Measurements from ENCODE around the gene SLCO4C1. TPM values are rescaled to one million over a fixed set of nuclear protein-coding genes. Genes with fewer than 3 reads are reported as not detected.

SLCO4C1 gene
- total RNA-seq, 1 donor from 2014 or later, result 0.33 TPM

DNA sequence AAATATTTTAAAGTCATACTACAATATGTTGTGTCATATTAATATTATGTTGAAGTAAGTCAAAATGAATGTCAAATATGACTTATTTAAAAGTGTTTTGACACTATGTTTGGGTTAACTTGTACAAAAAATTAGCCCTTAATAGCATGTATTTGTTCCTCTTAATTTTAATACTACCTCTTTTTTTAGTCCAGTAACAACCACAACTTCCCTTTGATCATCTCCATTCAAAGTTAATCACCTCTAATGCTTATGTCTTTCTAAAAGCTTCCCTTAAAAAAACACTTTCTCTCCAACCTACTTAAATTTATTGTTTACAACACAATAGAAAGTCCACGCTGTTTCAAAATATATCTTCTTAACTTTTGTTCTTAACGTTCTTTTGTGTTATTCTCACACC, 9.6 kb downstream of the SLCO4C1 start:
- Mint-ChIP-seq H3K4me1 (peaks cover 51% of the 10 kb centered on the region), H3K27ac (no peak overlapping the region), H3K4me3 (peak overlapping the region; percentile 54), H3K9me3 (no peaks in the 10 kb centered on the region), H3K27me3 (no peaks in the 10 kb centered on the region), H3K36me3 (ENCODE audit: low read depth) (no peaks in the 10 kb centered on the region)
- ChIA-PET CTCF (interaction anchor here (1.1 kb wide), 1 partner anchor 10 kb away, joined by 3 read pairs; no protein-coding TSS in a partner anchor), POLR2A (no interaction called here)
- DNase-seq (no peak), ATAC-seq (ENCODE audit: low read depth) (no peak)
- TF ChIP-seq, protein P1, sequence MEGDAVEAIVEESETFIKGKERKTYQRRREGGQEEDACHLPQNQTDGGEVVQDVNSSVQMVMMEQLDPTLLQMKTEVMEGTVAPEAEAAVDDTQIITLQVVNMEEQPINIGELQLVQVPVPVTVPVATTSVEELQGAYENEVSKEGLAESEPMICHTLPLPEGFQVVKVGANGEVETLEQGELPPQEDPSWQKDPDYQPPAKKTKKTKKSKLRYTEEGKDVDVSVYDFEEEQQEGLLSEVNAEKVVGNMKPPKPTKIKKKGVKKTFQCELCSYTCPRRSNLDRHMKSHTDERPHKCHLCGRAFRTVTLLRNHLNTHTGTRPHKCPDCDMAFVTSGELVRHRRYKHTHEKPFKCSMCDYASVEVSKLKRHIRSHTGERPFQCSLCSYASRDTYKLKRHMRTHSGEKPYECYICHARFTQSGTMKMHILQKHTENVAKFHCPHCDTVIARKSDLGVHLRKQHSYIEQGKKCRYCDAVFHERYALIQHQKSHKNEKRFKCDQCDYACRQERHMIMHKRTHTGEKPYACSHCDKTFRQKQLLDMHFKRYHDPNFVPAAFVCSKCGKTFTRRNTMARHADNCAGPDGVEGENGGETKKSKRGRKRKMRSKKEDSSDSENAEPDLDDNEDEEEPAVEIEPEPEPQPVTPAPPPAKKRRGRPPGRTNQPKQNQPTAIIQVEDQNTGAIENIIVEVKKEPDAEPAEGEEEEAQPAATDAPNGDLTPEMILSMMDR (IDR thresholded peaks at IDR 0.05), result no peak
- intact Hi-C loops (cut with micrococcal nuclease), result no loop called here

DNA sequence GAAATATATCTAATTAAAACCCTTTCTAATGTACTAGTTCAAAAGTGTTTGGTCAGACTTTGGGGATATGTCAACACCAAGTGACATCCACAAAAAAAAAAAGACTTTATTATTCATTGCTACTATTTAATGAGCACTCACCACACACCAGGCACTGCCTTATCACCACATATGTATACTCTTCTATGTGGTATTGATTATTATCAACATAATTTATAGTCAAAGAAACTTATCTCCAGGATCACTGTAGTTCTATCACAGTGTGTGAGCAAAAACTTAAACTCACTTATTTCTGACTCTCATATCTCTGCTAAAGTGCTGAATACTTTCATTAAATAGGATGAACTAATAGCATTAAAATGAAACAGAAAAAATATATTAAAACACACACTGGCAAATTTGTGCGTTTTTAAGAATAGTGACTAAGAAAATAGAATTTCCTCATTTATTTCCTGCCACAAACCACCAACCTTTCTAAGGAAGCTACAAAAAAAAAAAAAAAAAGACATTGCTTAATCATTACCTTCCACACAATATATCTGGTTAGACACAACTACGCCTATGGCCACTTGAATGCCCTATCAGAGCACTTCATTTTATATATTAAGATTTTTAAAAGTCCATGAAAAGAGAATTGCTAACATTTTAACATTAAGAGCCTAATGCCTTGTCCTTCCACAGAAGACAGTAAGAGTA, 12.8 kb downstream of the SLCO4C1 start:
- TF ChIP-seq, protein P1 (IDR thresholded peaks at IDR 0.05), result no peak
- no peaks in the 10 kb centered on the region for H3K36me3 Mint-ChIP-seq (ENCODE audit: low read depth)
- POLR2A ChIA-PET, result no interaction called here
- intact Hi-C loops (cut with micrococcal nuclease), result no loop called here
- DNase-seq (no peak), ATAC-seq (ENCODE audit: low read depth) (no peak)
- H3K27me3 Mint-ChIP-seq, result no peaks in the 10 kb centered on the region
- H3K4me3 Mint-ChIP-seq, result no peak overlapping the region
- no peaks in the 10 kb centered on the region for H3K9me3 Mint-ChIP-seq
- H3K27ac Mint-ChIP-seq, result no peak overlapping the region
- peaks cover 50% of the 10 kb centered on the region for H3K4me1 Mint-ChIP-seq
- CTCF ChIA-PET, result no interaction called here

DNA sequence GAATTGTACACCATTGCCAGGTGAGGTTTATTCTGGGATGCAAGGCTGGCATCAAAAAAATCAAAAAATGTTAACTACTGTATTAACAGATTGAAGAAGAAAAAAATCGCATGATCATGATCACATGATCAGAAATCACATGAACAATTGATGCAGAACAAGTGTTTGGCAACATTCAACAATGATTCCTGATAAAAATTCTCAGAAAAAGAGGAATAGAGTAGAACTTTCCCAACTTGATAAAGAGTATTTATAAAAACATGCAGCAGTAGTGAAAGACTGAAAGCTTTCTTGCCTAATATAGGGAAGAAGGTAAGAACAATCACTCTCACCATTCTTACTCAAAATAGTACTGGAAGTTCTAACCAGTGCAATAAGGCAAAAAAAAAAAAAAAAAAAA, 16.4 kb downstream of the SLCO4C1 start:
- Mint-ChIP-seq H3K4me1 (peaks cover 26% of the 10 kb centered on the region), H3K36me3 (ENCODE audit: low read depth) (no peaks in the 10 kb centered on the region), H3K27me3 (no peaks in the 10 kb centered on the region), H3K4me3 (no peak overlapping the region), H3K9me3 (no peaks in the 10 kb centered on the region), H3K27ac (no peak overlapping the region)
- ChIA-PET POLR2A (no interaction called here), CTCF (no interaction called here)
- TF ChIP-seq, protein P1 (IDR thresholded peaks at IDR 0.05), result no peak
- intact Hi-C loops (cut with micrococcal nuclease), result no loop called here
- no peak for ATAC-seq (ENCODE audit: low read depth)
- DNase-seq, result no peak

DNA sequence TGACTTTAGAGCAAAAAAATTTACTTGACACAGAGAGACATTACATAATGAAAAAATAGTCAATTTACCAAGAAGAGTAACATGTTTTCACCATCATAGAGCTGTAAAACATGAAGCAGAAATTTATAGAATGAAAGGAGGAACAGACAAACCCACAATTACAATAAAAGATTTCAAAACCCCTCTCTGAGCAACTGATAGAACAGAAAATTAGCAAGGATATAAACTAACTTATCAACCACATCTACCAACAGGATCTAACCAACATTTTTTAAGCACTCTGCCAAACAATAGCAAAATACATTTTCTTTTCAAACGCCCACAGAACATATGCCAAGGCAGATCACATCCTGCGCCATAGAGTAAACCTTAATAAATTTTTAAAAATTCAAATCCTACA, 17.9 kb downstream of the SLCO4C1 start:
- intact Hi-C loops (cut with micrococcal nuclease), result no loop called here
- Mint-ChIP-seq H3K27me3 (no peaks in the 10 kb centered on the region), H3K27ac (no peak overlapping the region), H3K4me3 (no peak overlapping the region), H3K4me1 (peaks cover 11% of the 10 kb centered on the region), H3K9me3 (no peaks in the 10 kb centered on the region), H3K36me3 (ENCODE audit: low read depth) (no peaks in the 10 kb centered on the region)
- ATAC-seq (ENCODE audit: low read depth) (no peak), DNase-seq (no peak)
- POLR2A ChIA-PET, result no interaction called here
- CTCF ChIA-PET, result no interaction called here
- TF ChIP-seq, protein P1 (IDR thresholded peaks at IDR 0.05), result no peak

DNA sequence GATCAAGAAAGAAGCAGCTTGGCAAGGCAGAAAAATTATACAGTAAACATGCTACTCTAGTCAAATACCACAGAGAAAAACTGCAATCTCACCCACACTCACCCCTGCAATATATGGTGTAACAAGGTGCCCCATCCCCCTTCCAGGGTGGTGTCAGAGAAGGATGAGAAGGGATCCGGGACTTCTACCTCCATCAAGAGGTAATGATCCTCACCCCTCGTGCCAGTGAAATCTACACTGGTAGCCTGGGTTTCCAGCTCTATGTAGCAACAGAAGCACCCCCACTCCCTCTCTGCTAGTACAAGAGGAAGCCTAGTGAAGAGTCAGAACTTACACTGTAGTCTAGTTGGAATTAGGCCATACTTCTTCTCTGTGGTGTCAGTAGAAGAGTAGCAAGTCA, 18.9 kb downstream of the SLCO4C1 start:
- ATAC-seq (ENCODE audit: low read depth) (no peak), DNase-seq (no peak)
- peaks cover 4% of the 10 kb centered on the region for H3K27me3 Mint-ChIP-seq
- ChIA-PET CTCF (no interaction called here), POLR2A (no interaction called here)
- no peak overlapping the region for H3K4me3 Mint-ChIP-seq
- no peak overlapping the region for H3K27ac Mint-ChIP-seq
- TF ChIP-seq, protein P1 (IDR thresholded peaks at IDR 0.05), result no peak
- H3K36me3 Mint-ChIP-seq (ENCODE audit: low read depth), result no peaks in the 10 kb centered on the region
- no peaks in the 10 kb centered on the region for H3K9me3 Mint-ChIP-seq
- H3K4me1 Mint-ChIP-seq, result peaks cover 4% of the 10 kb centered on the region
- intact Hi-C loops (cut with micrococcal nuclease), result no loop called here

Measured in activated B cell treated with CpG ODN at 0.5 μM for 24 hours (primary cell).